GM18507 (cell line): ENCODE measurements around the gene SPATA32.

Source experiments
- DNase-seq: peaks from one replicate; pipeline ENCODE4 v3.0.0; 2011; ENCODE audit warnings: low read depth; ENCODE audit not compliant: insufficient read length; ENCODE audit errors: extremely low spot score
- FAIRE-seq: peaks from 2 replicates; lab custom pipeline; 2011; peaks lifted over from hg19 to GRCh38; lab: Jason Lieb, UNC

Gene SPATA32

GRCh38 chr17:45296003-45296832 lies 34.3 kb upstream of the SPATA32 start:
- DNase-seq (no peak), FAIRE-seq (peak; percentile 88)

DNA sequence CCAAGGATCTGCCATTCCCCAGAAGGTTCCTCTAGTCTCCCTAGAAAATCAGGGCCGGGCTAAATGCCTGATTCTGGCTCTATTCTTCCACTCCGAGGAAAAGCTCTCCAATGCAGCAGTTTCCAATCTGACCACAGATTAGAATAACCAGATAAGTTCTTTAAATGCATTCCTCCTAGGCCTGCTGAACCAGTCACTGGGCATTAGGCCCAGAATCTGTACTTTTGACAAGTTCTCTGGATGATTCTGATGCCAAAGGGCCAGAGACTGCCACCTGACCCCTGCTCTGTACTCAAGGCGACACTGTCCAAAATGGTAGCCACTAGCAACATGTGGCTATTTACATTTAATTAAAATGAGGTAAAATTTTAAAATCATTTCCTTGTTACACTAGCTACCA lies 32.6 kb upstream of the SPATA32 start:
- FAIRE-seq, result no peak
- no peak for DNase-seq

DNA sequence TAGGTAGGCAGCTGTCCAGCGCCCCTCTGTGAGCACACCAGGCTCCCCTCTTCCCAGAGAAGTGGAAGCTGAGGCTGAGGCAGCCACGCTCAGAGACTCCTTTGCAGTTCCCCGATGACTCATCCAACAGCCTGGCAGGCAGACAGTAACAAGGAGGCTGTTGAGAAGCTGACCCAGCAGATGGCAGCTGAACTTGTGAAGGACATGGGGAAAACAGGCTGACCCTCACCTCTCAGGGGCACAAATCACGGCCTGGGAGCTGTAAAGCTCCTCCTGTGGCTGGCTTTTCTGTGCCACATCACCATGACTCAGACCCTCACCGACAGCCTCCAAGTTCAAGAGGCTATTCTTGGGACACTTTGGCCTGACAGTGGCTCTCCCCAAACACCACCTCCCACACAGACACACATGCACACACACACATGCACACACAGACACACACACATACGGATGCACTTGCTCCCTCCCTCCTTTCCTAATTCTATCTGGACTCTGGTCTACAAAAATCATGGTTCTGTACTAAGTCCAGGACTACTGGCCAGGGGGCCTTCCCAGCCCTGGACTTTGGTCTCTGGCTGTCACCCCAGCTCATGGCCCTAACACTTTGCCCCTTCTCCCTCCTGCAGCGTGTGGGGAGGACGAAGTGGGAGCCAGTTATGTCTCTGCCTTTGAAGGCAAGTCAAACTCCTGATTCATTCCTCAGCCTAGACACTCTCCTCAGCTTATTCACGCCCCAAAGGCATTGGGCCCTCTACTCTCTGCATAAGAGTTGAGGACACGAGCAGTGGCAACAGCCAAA lies 31.7 kb upstream of the SPATA32 start:
- DNase-seq (no peak), FAIRE-seq (peak; percentile 75)

- no peak for DNase-seq
- FAIRE-seq, result no peak
Measured at GRCh38 chr17:45292696-45293412, 31.0 kb upstream of the SPATA32 start.

DNA sequence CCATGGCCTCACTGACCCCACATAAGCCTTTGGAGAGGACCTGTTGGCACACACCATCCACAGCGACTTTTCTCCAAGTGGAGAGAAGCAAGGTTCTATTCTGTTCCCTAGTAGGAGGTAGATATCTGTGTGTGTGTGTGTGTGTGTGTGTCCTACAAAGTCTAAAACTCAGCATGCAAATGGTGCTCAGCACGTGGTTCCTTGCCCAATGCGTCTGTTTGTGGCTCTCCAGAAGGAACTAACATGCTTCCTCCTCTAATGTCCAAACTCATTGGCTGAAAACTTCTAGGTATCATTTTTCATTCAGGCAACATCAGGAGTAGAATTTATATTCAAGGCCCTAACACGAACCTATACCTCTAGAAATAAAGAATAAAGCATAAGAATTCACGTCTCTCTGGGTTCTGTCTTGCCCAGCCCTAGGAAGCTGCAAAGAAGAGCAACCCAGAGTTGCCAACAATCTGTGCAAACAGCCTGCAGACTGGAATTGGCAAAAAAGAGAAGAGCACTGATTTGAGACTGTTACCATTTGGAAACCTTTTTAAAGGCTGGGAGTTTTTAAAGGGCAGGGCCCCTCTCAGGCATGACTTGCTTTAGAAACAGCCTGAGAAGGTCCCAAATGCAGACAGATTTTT lies 29.4 kb upstream of the SPATA32 start:
- DNase-seq, result no peak

DNA sequence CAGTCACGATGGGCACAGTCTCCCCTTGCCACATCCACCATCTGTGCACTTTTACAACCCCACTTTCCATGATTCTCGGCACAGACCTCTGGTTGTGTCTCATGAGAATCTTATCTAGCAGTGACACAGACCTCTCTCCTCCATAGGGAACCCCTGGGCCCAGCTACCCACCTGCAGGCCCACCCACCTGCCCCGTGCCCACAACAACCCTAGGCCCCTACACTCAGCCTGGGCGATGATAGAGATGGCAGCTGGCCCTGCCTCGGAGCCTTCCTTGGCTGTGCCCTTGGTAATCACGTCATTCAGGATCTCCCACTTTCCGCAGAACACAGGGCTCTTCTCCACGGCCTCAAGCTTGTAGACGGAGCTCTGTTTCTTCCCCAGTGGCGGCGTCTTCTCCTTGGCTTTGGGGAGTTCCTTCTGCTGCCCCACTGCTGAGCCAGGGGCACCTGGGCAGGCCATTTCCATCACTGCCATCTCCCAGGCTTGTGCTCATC lies 28.4 kb upstream of the SPATA32 start:
- no peak for DNase-seq
- FAIRE-seq, result no peak

More for the DNA sequence above, 29.4 kb upstream of the SPATA32 start:
- peak; percentile 73 for FAIRE-seq

- FAIRE-seq, result no peak
Measured at GRCh38 chr17:45289301-45290268, 27.7 kb upstream of the SPATA32 start.

GRCh38 chr17:45288825-45289224 lies 26.9 kb upstream of the SPATA32 start:
- no peak for FAIRE-seq
- no peak for DNase-seq

More at GRCh38 chr17:45289301-45290268, 27.7 kb upstream of the SPATA32 start:
- DNase-seq, result no peak

- FAIRE-seq (no peak), DNase-seq (no peak)
Measured at GRCh38 chr17:45287526-45288500, 25.9 kb upstream of the SPATA32 start.

- FAIRE-seq (no peak), DNase-seq (no peak)
Measured at GRCh38 chr17:45286286-45286685, 24.4 kb upstream of the SPATA32 start.

DNA sequence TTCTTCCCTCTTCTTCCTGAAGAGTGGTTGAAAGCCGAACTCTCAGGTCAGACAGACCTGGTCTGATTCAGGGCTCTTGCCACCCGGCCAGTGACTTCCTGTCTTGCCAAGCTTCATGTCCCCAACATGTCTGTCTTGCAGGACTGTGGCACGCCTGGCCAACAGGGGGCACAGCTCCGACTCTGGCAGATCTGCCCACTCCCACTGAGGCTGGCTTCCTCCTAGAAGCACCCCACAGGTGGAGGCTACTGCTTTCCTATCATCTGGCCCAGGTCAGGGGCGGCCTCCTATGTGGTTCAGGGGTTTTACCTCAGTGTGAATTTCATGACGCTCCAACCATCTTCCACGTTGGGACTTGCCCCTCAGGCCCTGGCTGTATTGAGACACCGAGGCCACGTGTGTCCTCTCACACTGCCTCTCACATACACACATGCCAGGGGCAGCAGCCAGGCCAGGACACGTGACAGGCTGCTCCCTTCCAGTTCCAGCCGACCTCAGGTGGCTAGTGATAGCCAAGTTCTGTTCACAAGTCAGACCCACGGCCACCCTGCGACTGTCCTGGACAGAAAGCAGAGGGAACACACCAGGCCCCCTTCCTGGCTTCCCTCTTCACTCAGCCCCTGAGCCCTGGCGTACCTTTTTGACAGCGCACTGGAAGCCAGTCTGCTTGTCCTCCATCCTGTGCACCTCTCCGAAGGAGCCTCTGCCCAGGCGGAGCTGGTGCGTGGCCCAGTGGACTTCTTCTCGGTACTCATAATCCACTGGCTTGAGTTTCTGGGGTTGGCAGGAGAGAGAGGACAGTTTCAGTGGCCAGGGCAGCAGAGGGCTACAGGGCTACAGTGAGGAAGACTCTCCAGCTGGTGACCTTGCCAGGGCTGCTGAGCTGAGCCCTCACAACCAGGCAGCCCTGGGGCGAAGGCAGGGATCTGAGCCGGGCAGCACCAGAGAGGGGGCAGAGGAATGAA lies 22.6 kb upstream of the SPATA32 start:
- DNase-seq (no peak), FAIRE-seq (peak; percentile 64)

DNA sequence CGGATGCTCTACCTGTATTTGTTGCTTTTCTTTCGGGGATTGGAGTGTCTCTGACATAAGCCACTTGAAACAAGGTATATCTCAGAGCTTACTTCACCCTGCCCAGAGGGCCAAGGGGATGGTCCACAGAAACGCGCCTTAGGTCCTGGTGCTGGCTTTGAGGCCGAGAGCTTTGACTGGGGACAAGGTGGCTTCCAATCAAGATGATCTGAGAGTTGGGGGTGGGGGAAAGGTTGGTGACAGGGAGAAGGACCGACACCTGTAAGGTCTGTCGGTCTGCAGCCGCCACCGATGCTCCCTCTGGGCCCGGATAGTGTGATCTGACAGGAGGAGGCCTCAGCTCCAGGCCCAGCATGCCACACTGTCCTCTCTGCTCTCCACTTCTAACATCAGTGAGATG lies 21.8 kb upstream of the SPATA32 start:
- DNase-seq (no peak), FAIRE-seq (no peak)

GRCh38 chr17:45282683-45283644 lies 21.1 kb upstream of the SPATA32 start:
- FAIRE-seq (no peak), DNase-seq (no peak)

DNA sequence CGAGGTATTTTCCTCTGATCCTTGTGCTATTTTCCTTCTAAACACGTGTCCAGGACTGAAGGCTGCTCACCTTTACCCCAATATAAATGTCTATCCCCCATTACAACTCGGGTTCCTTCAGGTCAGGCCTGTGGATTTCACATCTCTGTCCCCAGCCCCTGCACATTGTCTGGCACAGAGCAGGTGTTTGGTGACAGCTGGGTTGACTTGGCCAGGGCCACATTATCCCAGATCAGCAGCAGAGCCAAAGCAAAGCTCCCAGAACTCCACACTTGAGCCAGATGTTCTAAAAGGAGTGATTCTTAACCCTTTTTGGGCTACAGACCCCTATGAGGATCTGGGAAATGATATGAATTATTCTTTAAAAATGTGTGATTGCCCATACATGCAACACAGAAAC lies 18.0 kb upstream of the SPATA32 start:
- FAIRE-seq (no peak), DNase-seq (no peak)

DNA sequence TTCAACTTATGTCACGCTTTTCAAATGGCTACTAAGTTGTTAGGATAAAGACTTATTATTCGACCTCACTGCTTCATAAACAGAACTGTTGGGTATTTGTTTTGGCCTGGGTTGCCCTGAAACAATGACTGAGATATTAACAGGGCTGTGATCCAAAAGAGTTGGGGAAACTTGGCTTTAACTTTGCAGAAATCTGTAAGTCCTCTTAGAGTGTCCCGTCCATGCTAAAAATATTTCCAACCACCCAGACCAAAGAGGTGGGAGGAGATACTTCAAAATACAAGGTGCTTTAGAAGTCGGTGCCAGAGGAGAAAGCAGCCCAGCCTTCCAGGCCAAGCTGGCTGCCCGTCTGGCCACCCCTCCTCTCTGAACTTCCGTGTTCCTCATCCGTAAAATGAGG lies 16.1 kb upstream of the SPATA32 start:
- DNase-seq, result no peak
- no peak for FAIRE-seq
